MM.1S (cell line): ENCODE measurements around the gene MOBP.

Experiments used
- DNase-seq: peaks from one replicate; pipeline ENCODE4 v3.0.0-alpha.2; 2015
- H2AFZ ChIP-seq: fragments of 300-600 bp; sonication (generic); 2 replicates; pipeline ENCODE4 v1.6.0; 2016; ENCODE audit warnings: antibody characterized with exemption, low read length
- H3F3A ChIP-seq: fragments of 300-600 bp; sonication (generic); 2 replicates; pipeline ENCODE4 v1.6.1; 2016; ENCODE audit warnings: mild to moderate bottlenecking, antibody characterized with exemption, low read length, moderate library complexity, mixed read lengths; ENCODE audit not compliant: insufficient read depth
- H3K27ac ChIP-seq: fragments of 300-600 bp; sonication (generic); 2 replicates; pipeline ENCODE4 v1.5.1; 2016; ENCODE audit warnings: mild to moderate bottlenecking, low read length
- H3K27me3 ChIP-seq: fragments of 300-600 bp; sonication (generic); replicated peaks from 2 replicates; pipeline ENCODE4 v1.6.0; 2016; ENCODE audit warnings: low read length; ENCODE audit not compliant: insufficient read depth
- H3K36me3 ChIP-seq: fragments of 300-600 bp; sonication (generic); replicated peaks from 2 replicates; pipeline ENCODE4 v1.6.1; 2016; ENCODE audit warnings: mild to moderate bottlenecking, low read length, mixed read lengths; ENCODE audit not compliant: insufficient read depth
- H3K4me1 ChIP-seq: fragments of 300-600 bp; sonication (generic); 2 replicates; pipeline ENCODE4 v1.6.1; 2016; ENCODE audit warnings: low read length, mixed read lengths
- H3K4me2 ChIP-seq: fragments of 300-600 bp; sonication (generic); 2 replicates; pipeline ENCODE4 v1.6.0; 2016; ENCODE audit warnings: low read depth, low read length
- H3K4me3 ChIP-seq: fragments of 300-600 bp; sonication (generic); 2 replicates; pipeline ENCODE4 v1.5.1; 2016; ENCODE audit warnings: low read length, mixed read lengths
- H3K79me2 ChIP-seq: fragments of 300-600 bp; sonication (generic); 2 replicates; pipeline ENCODE4 v1.6.1; 2016; ENCODE audit warnings: mixed run types, low read length, mixed read lengths
- H3K9ac ChIP-seq: fragments of 300-600 bp; sonication (generic); 2 replicates; pipeline ENCODE4 v1.6.1; 2016; ENCODE audit warnings: low read length, mixed read lengths
- H3K9me2 ChIP-seq: fragments of 300-600 bp; sonication (generic); replicated peaks from 2 replicates; pipeline ENCODE4 v1.6.1; 2016; ENCODE audit warnings: mild to moderate bottlenecking, low read length, mixed read lengths; ENCODE audit not compliant: insufficient read depth
- H3K9me3 ChIP-seq: fragments of 300-600 bp; sonication (generic); replicated peaks from 2 replicates; pipeline ENCODE4 v1.6.1; 2016; ENCODE audit warnings: mild to moderate bottlenecking, low read length, mixed read lengths; ENCODE audit not compliant: insufficient read depth
- H4K20me1 ChIP-seq: fragments of 300-600 bp; sonication (generic); 2 replicates; pipeline ENCODE4 v1.6.1; 2016; ENCODE audit warnings: mild to moderate bottlenecking, low read length, moderate library complexity, mixed read lengths; ENCODE audit not compliant: insufficient read depth
- CTCF ChIP-seq: fragments of 300-600 bp; sonication (generic); IDR thresholded peaks from 2 replicates; pipeline ENCODE4 v1.5.1; 2016; ENCODE audit warnings: antibody characterized with exemption, low read length, mixed read lengths
- EZH2 ChIP-seq: fragments of 300-600 bp; sonication (generic); optimal IDR thresholded peaks from 2 replicates; pipeline ENCODE3; 2017; ENCODE audit warnings: low read depth, mild to moderate bottlenecking, antibody characterized with exemption, low read length, mixed read lengths
- EZH2phosphoT487 ChIP-seq: fragments of 300-600 bp; sonication (generic); IDR thresholded peaks from 2 replicates; pipeline ENCODE4 v1.6.1; 2018; ENCODE audit warnings: antibody characterized with exemption, low read length

MOBP gene

GRCh38 chr3:39499651-39500273 is 32.3 kb downstream of the MOBP start:
- H3K27ac ChIP-seq: no peak overlapping the region
- TF ChIP-seq EZH2: no peak
- no peak for TF ChIP-seq EZH2phosphoT487
- TF ChIP-seq CTCF: no peak
- H3F3A ChIP-seq: no peaks in the 10 kb centered on the region
- H3K36me3 ChIP-seq: no peaks in the 10 kb centered on the region
- no peaks in the 10 kb centered on the region for H3K27me3 ChIP-seq
- H3K9me2 ChIP-seq: no peaks in the 10 kb centered on the region
- no peak for DNase-seq
- no peaks in the 10 kb centered on the region for H4K20me1 ChIP-seq
- no peaks in the 10 kb centered on the region for H3K9me3 ChIP-seq
- H3K4me3 ChIP-seq: no peak overlapping the region
- no peaks in the 10 kb centered on the region for H3K79me2 ChIP-seq
- H3K4me1 ChIP-seq: no peaks in the 10 kb centered on the region
- H2AFZ ChIP-seq: no peak overlapping the region
- H3K4me2 ChIP-seq: no peak overlapping the region
- no peak overlapping the region for H3K9ac ChIP-seq

- Histone ChIP-seq H3K4me1 (no peaks in the 10 kb centered on the region), H3K9me2 (no peaks in the 10 kb centered on the region), H3F3A (no peaks in the 10 kb centered on the region), H3K9ac (no peak overlapping the region), H3K36me3 (no peaks in the 10 kb centered on the region), H3K9me3 (no peaks in the 10 kb centered on the region), H3K27ac (no peak overlapping the region), H3K4me3 (no peak overlapping the region), H3K27me3 (no peaks in the 10 kb centered on the region), H4K20me1 (no peaks in the 10 kb centered on the region), H3K4me2 (no peak overlapping the region), H2AFZ (no peak overlapping the region), H3K79me2 (no peaks in the 10 kb centered on the region)
- DNase-seq: no peak
- TF ChIP-seq CTCF: no peak
- TF ChIP-seq EZH2phosphoT487: no peak
- no peak for TF ChIP-seq EZH2
Measured at GRCh38 chr3:39501059-39501458, 33.6 kb downstream of the MOBP start.

- H3K4me1 ChIP-seq: no peaks in the 10 kb centered on the region
- H3K4me3 ChIP-seq: no peak overlapping the region
- H3K9me2 ChIP-seq: no peaks in the 10 kb centered on the region
- H3K27ac ChIP-seq: no peak overlapping the region
- H3K27me3 ChIP-seq: no peaks in the 10 kb centered on the region
- no peak overlapping the region for H2AFZ ChIP-seq
- H3K9ac ChIP-seq: no peak overlapping the region
- H4K20me1 ChIP-seq: no peaks in the 10 kb centered on the region
- no peaks in the 10 kb centered on the region for H3F3A ChIP-seq
- H3K4me2 ChIP-seq: no peak overlapping the region
- no peak for DNase-seq
- H3K79me2 ChIP-seq: no peaks in the 10 kb centered on the region
- no peaks in the 10 kb centered on the region for H3K36me3 ChIP-seq
- no peak for TF ChIP-seq EZH2phosphoT487
- TF ChIP-seq CTCF: no peak
- no peak for TF ChIP-seq EZH2
- H3K9me3 ChIP-seq: no peaks in the 10 kb centered on the region
Measured at GRCh38 chr3:39501968-39502837, 34.7 kb downstream of the MOBP start.
